Breast epithelium (tissue), 3 donors: ENCODE data around the gene EFNA5.

ENCODE experiments used
- CTCF ChIP-seq, 3 donors: fragments of 450-650 bp; IDR thresholded peaks; one replicate each; pipeline ENCODE4 v1.5.1; 2016 to 2017; ENCODE audit warnings: antibody characterized with exemption in 3 of 3, mild to moderate bottlenecking in 3 of 3, moderate library complexity in 3 of 3
- POLR2A ChIP-seq: fragments of 450-650 bp; IDR thresholded peaks from one replicate; pipeline ENCODE4 v1.6.1; 2016; ENCODE audit warnings: antibody characterized with exemption, mild to moderate bottlenecking, moderate library complexity

- TF ChIP-seq CTCF (IDR thresholded peaks at IDR 0.05), result no peak
- TF ChIP-seq POLR2A, result no peak
Measured at GRCh38 chr5:107661650-107662044, 9.1 kb downstream of the EFNA5 start.
